GM21526 (cell line): ENCODE data around the gene UTP4.
"Not testable (repeated sequence)": the region's sequence is repeated elsewhere in the genome, so short reads cannot be mapped to it uniquely, and the experiment has no call there.

Experiments used
- ATAC-seq: cut with Tn5 transposase; IDR thresholded peaks from one replicate; pipeline ENCODE4 v1.9.1; 2021; ENCODE audit warnings: moderate library complexity; ENCODE audit not compliant: unreplicated experiment, low FRiP score

Gene UTP4

GRCh38 chr16:69109486-69110270, 22.8 kb upstream of the UTP4 start:
- no peak for ATAC-seq

- ATAC-seq: no peak
These were observed 22.0 kb upstream of the UTP4 start for GRCh38 chr16:69110406-69110805.

- ATAC-seq: no peak
These were observed 21.1 kb upstream of the UTP4 start for GRCh38 chr16:69111216-69111875.

DNA sequence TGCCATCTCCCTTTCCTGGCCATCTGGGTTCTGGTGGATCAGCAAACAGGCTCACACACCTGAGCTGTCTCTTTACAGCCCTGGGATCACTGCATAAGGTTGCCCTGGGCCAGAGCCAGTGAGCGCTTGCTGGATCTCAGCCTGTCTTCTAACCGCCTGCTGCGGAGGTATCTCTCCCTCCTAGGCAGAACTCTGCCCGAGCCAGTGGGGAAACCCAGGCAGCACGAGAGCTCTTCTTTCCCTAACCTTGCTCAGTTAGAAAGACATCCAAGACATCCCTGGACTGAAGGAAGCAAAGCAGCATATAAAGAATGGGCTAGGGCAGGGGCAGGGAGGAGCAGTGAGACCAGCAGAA, 20.6 kb upstream of the UTP4 start:
- no peak for ATAC-seq

- no peak for ATAC-seq
These were observed 19.9 kb upstream of the UTP4 start for GRCh38 chr16:69112285-69113129.

- no peak for ATAC-seq
These were observed 19.2 kb upstream of the UTP4 start for GRCh38 chr16:69113216-69113615.

GRCh38 chr16:69114346-69114975, 18.0 kb upstream of the UTP4 start:
- no peak for ATAC-seq

- no peak for ATAC-seq
These were observed 17.5 kb upstream of the UTP4 start for GRCh38 chr16:69114976-69115355.

GRCh38 chr16:69115361-69115760, 17.1 kb upstream of the UTP4 start:
- ATAC-seq: no peak

GRCh38 chr16:69115837-69116236, 16.6 kb upstream of the UTP4 start:
- no peak for ATAC-seq

- no peak for ATAC-seq
These were observed 16.1 kb upstream of the UTP4 start for GRCh38 chr16:69116256-69116875.

DNA sequence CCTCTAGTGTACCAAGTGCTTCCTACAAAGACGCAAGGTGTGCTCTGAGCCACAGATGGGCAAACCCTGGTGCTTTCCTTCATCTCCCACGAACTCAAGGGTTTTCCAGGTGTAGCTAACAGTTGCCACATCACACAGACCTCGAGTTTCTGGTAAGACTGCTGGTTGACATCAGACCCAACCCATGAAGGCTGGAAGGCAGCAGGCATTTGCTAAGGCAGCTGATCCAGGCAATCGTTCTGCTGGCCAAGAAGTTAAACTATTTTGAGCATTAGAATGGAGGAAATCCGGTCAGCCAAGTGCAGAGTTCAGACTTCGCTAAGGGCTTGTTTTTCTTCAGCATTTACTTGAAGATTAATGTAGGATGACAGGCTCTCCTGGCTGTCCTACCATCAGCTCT, 15.5 kb upstream of the UTP4 start:
- ATAC-seq: no peak

DNA sequence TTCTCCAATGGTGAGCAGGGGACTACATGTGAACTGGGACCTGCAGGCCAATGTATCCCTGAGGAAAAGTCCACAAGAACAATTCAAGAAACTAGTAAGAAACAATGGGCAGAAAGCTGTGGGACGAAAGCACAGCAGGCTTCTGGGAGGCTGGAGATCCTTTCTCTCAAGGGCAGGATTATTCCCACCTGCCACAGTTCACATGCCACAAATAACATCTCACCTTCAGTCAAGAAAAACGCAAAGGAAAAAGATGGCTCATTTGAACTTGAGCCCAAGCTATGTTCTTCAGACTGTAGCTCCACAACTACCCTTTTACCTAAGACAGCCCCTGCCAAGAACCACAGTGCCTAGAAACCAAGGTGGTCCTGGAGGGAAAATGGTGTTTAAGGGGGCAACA, 14.0 kb upstream of the UTP4 start:
- ATAC-seq: no peak

DNA sequence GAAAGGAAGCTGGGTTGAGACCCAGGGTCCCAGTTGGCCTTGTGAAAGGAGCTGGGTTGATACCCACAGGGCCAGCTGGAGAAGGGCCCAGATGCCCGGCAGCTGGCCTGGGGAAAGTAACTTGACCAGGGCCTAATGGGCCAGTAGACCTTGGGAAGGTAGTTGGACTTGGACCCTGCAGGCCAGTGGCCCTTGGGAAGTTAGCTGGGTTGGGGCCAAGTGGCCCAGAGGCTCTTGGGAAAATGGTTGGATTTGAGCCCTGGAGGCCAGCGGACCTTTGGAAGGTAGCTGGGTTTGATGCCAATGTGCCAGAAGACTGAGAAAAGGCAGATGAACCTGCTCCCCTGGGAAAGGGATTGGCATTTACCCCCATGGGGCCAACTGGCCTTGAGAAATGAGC, 13.5 kb upstream of the UTP4 start:
- no peak for ATAC-seq

GRCh38 chr16:69119536-69119935, 12.9 kb upstream of the UTP4 start:
- ATAC-seq: no peak

DNA sequence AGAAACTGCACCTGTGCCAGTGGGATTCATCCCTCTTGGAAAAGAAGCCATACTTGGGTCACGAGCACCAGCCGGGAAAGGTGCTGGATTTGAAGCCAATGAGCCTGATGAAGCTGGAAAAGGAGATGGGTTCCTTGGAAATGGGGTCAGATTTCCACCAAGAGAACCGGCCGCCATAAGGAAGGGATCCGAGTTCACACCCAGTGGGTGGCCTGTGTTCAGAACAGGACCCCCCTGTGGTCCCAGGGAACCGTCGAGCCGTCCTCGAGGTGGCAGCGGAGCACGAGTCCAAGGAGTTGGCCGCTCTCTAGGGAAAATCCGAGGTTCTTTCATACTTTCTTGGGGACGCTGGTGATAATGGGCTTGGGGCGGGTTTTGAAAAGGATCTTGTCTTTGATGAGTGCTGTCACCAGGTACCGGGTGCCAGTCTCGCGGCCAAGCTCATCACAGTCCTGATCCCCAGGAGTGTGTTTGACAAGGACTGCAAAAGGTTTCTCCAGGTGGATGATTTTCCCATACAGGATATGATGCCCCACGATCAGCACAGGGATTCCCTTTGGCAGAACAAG, 12.3 kb upstream of the UTP4 start:
- ATAC-seq: no peak

- ATAC-seq: no peak
These were observed 8.5 kb upstream of the UTP4 start for GRCh38 chr16:69123910-69124309.

DNA sequence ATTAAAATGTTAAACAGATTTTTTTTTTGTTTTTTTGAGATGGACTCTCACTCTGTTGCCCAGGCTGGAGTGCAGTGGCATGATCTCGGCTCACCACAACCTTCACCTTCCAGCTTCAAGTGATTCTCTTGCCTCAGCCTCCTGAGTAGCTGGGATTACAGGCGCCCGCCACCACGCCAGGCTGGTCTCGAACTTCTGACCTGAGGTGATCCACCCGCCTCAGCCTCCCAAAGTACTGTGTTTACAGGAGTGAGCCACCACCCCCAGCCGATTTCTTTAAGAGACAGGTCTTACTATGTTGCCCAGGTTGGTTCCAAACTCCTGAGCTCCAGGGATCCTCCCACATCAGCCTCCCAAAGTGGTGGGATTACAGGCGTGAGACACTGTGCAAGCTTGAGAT, 8.0 kb upstream of the UTP4 start:
- ATAC-seq: not testable (repeated sequence)

DNA sequence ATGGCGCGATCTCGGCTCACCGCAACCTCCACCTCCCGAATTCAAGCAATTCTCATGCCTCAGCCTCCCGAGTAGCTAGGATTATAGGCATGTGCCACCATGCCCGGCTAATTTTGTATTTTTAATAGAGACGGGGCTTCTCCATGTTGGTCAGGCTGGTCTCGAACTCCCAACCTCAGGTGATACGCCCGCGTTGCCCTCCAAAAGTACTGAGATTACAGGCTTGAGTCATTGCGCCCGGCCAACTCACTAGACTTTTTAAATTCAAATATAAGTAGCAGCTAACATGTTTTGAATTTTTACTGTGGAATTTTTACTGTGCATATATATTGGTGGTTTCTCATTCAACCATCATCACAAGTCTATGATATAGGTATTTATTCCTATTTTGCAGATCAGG, 7.5 kb upstream of the UTP4 start:
- ATAC-seq: not testable (repeated sequence)

DNA sequence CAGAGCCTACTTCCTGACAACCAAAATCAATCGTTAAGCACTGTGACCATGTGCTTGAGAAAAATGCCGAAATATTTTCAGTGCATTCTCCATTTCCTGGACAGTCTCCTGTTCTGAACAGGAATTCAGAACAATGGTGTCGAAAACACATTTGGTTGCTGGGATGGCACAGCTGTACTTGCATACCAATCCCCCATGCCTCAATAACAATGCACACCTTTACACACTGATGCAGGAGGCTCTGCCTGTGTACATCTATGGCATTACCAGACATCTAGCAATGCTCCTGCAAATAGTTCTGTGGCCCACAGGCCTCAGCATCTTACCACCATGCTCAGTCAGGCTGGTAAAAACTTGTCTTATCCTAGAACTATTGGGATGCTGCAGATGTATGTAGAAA, 6.2 kb upstream of the UTP4 start:
- no peak for ATAC-seq
